ENCODE data around the gene LRRC58.

DNA sequence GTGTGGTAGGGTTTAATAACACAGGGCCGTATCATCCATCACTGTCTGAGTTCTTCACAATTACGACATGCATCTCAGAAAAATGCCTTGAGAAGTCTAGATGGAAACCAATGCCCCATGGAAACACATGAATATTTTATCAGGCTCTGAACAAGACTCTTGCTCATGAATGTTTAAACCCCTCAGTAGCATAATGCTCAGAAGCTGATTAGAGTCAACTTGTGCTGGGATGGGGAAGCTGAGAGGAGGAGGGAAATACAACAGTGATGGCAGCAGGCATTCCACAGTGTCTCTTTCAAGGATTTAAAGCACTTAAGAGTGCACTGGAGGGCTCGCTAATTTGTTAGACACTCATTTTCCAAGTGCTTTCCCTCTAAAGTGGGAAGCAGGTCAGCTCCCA, 67.9 kb downstream of the LRRC58 start:
- no peak for TF ChIP-seq EZH2 (IDR thresholded peaks at IDR 0.05; ENCODE audit: borderline replicate concordance, low read length)
- TF ChIP-seq, protein P1, sequence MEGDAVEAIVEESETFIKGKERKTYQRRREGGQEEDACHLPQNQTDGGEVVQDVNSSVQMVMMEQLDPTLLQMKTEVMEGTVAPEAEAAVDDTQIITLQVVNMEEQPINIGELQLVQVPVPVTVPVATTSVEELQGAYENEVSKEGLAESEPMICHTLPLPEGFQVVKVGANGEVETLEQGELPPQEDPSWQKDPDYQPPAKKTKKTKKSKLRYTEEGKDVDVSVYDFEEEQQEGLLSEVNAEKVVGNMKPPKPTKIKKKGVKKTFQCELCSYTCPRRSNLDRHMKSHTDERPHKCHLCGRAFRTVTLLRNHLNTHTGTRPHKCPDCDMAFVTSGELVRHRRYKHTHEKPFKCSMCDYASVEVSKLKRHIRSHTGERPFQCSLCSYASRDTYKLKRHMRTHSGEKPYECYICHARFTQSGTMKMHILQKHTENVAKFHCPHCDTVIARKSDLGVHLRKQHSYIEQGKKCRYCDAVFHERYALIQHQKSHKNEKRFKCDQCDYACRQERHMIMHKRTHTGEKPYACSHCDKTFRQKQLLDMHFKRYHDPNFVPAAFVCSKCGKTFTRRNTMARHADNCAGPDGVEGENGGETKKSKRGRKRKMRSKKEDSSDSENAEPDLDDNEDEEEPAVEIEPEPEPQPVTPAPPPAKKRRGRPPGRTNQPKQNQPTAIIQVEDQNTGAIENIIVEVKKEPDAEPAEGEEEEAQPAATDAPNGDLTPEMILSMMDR (conservative IDR thresholded peaks at IDR 0.05 in 1 of 2, IDR thresholded peaks at IDR 0.05 in 1 of 2; ENCODE audit: extremely low read depth in 1 of 2, insufficient read depth in 1 of 2, low read depth in 1 of 2, low read length in 2 of 2) = no peak
